ENCODE measurements around the gene PLAC9. TPM values are rescaled to one million over a fixed set of nuclear protein-coding genes. Genes with fewer than 3 reads are reported as not detected.

Gene PLAC9
- total and polyA plus RNA-seq, 12 donors, result 1.8 to 67.6 (median 24.0) TPM

DNA sequence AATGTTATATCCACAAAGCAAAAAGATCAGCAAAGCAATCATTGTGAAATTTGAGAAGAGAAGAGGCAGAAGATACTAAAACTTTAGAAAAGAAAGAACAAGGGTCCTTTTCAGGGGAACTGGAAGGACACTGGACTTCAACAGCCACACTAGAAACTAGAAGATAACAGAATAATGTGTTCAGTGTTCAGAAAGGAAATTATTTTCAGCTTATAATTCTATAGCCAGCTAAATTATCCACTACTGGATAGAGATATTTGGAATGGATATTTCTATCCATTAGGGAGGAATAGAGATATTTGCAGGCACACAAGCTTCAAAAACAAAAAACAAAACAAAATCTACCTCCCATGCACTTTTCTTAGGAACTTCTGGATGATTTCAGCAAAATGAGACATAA is 60.0 kb downstream of the PLAC9 start:
- Histone ChIP-seq H3K27me3 (no peaks in the 10 kb centered on the region), H3K9me3 (replicated peaks in 1 of 3) (no peaks in the 10 kb centered on the region), H3K4me3 (no peak overlapping the region), H3K36me3 (replicated peaks in 1 of 2) (no peaks in the 10 kb centered on the region), H3K4me1 (replicated peaks in 1 of 2) (peaks cover 0 to 17% of the 10 kb centered on the region in 2 donors), H3K27ac (no peak overlapping the region)
- no peak for DNase-seq
- intact Hi-C loops (cut with DNase I), result no loop called here
- TF ChIP-seq, protein P1, sequence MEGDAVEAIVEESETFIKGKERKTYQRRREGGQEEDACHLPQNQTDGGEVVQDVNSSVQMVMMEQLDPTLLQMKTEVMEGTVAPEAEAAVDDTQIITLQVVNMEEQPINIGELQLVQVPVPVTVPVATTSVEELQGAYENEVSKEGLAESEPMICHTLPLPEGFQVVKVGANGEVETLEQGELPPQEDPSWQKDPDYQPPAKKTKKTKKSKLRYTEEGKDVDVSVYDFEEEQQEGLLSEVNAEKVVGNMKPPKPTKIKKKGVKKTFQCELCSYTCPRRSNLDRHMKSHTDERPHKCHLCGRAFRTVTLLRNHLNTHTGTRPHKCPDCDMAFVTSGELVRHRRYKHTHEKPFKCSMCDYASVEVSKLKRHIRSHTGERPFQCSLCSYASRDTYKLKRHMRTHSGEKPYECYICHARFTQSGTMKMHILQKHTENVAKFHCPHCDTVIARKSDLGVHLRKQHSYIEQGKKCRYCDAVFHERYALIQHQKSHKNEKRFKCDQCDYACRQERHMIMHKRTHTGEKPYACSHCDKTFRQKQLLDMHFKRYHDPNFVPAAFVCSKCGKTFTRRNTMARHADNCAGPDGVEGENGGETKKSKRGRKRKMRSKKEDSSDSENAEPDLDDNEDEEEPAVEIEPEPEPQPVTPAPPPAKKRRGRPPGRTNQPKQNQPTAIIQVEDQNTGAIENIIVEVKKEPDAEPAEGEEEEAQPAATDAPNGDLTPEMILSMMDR (IDR thresholded peaks at IDR 0.05), result no peak
- TF ChIP-seq POLR2A (IDR thresholded peaks at IDR 0.05), result no peak

DNA sequence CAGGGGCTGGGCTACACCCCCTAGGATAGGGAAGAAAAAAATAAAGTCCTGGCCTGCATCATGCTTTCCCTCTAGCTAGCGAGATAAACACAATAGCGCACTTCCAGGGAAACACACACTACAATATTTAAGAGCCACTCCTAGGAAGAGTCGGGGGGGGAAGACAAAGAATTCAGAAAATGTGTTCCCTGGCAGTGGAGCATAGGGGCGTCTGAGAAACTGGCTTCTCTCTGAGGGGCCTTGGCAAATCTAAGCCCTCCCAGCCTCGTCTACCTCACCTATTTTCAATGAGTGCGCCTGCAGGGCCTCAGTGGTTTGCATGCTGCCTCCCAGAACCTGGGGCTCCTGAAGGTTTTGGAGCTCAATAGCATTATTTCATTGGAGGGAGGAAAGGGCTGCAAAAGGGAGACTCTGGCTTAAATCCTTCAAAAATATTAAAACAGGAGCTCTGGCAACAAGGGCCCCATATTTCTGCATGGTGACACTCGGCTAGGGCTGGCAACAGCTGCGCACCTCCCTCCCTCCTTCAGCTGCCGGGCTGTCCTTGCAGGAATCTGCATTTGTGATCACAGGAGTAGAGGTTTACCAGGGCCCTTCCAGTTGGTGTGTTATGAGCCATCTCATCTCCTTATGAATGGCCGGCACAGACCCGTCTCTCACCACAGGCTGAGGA is 62.0 kb downstream of the PLAC9 start:
- intact Hi-C loops (cut with DNase I), result no loop called here
- H3K27me3 ChIP-seq, result no peaks in the 10 kb centered on the region
- no peaks in the 10 kb centered on the region for H3K9me3 ChIP-seq (replicated peaks in 1 of 3)
- no peak for DNase-seq
- whole genome bisulfite sequencing, 4 donors, result 67 to 91% (median 80%) methylated on average over 5 to 11 of the region's 11 CpGs
- peaks cover 0 to 23% of the 10 kb centered on the region in 2 donors for H3K4me1 ChIP-seq (replicated peaks in 1 of 2)
- H3K36me3 ChIP-seq (replicated peaks in 1 of 2), result no peaks in the 10 kb centered on the region
- TF ChIP-seq, protein P1 (IDR thresholded peaks at IDR 0.05), result no peak
- TF ChIP-seq POLR2A (IDR thresholded peaks at IDR 0.05), result no peak
- no peak overlapping the region for H3K4me3 ChIP-seq
- no peak overlapping the region for H3K27ac ChIP-seq

Other genes starting within 250 kb of the PLAC9 start
- gene SFTPD, start 183.6 kb upstream of the PLAC9 start, total RNA-seq, result 1 to 10 TPM in 1 of 9 donors, under 1 TPM in 4, not detected in 4; 0.69 to 1.0 (median 0.77) TPM
- under 1 TPM; 0.24 to 0.57 (median 0.34) TPM for gene SFTPD, start 183.6 kb upstream of the PLAC9 start, polyA plus RNA-seq
- gene TMEM254, start 54.1 kb upstream of the PLAC9 start, total RNA-seq, result 10 to 100 TPM in 8 of 9 donors, 1 to 10 TPM in 1; 8.8 to 34.3 (median 29.3) TPM
- 10 to 100 TPM; 10.2 to 47.2 (median 11.8) TPM for gene TMEM254, start 54.1 kb upstream of the PLAC9 start, polyA plus RNA-seq
- 10 to 100 TPM; 39.0 to 99.5 (median 63.6) TPM for gene ANXA11, start 72.8 kb downstream of the PLAC9 start, total RNA-seq
- gene ANXA11, start 72.8 kb downstream of the PLAC9 start, polyA plus RNA-seq, result 100 to 1,000 TPM in 2 of 3 donors, 10 to 100 TPM in 1; 83.3 to 249 (median 239) TPM
- 10 to 100 TPM in 1 of 9 donors, 1 to 10 TPM in 2, under 1 TPM in 5, not detected in 1; 0.29 to 15.1 (median 0.83) TPM for gene MAT1A, start 156.9 kb downstream of the PLAC9 start, total RNA-seq
- under 1 TPM; 0.16 to 0.46 (median 0.20) TPM for gene MAT1A, start 156.9 kb downstream of the PLAC9 start, polyA plus RNA-seq
- gene DYDC1, start 224.0 kb downstream of the PLAC9 start, total RNA-seq, result not detected
- gene DYDC1, start 224.0 kb downstream of the PLAC9 start, polyA plus RNA-seq, result not detected
- under 1 TPM in 1 of 9 donors, not detected in 8; 0.33 TPM for gene DYDC2, start 224.1 kb downstream of the PLAC9 start, total RNA-seq
- gene DYDC2, start 224.1 kb downstream of the PLAC9 start, polyA plus RNA-seq, result not detected